K562 (cell line): ENCODE data around the gene ERI2. TPM values are rescaled to one million over a fixed set of nuclear protein-coding genes. Genes with fewer than 3 reads are reported as not detected.

ENCODE experiments used
- CBFA2T2 ChIP-seq: fragments of 450-650 bp; conservative IDR thresholded peaks from 2 replicates; pipeline ENCODE4 v1.6.1; 2017; ENCODE audit warnings: mild to moderate bottlenecking
- GATAD2B ChIP-seq: fragments of 450-650 bp; IDR thresholded peaks from 2 replicates; pipeline ENCODE4 v1.6.1; 2017; ENCODE audit warnings: mild to moderate bottlenecking, borderline replicate concordance
- SMAD4 ChIP-seq: fragments of 250-450 bp; sonication (Bioruptor Pico); conservative IDR thresholded peaks from 2 replicates; pipeline ENCODE4 v1.8.0; 2021; ENCODE audit warnings: inconsistent platforms, mild to moderate bottlenecking, moderate library complexity
- ZNF143 ChIP-seq: sonication (generic); formaldehyde crosslinking; IDR thresholded peaks from 2 replicates; pipeline ENCODE4 v1.9.0; 2022; ENCODE audit warnings: mild to moderate bottlenecking, missing genetic modification reagents
- ZNF212 ChIP-seq: fragments of 450-650 bp; formaldehyde crosslinking; IDR thresholded peaks from 2 replicates; pipeline ENCODE4 v1.4.0; 2020; ENCODE audit warnings: mild to moderate bottlenecking
- ZNF24 ChIP-seq: fragments of 450-650 bp; IDR thresholded peaks from 2 replicates; pipeline ENCODE4 v1.6.1; 2016
- ZNF445 ChIP-seq: fragments of 250-450 bp; sonication (Bioruptor Pico); IDR thresholded peaks from 2 replicates; pipeline ENCODE4 v1.4.0; 2020; ENCODE audit warnings: low read depth, mild to moderate bottlenecking, moderate library complexity
- polyA plus RNA-seq, 8 experiments: library from polyadenylated mRNA; depleted of rRNA in 4 of 8; stranded (reverse) in 5 of 8; unstranded in 3 of 8; fragments of >200 nt; fragmentation: Nextera tagmentation in 2 of 8; fragmentation: Illumina TruSeq in 1 of 8; extraction: Ambion mirVana in 2 of 8; extraction: Trizol in 1 of 8; gene quantifications; 2 replicates each; pipeline versions ENCODE4 v1.2.1 to v1.2.3, GENCODE V29; 2011 to 2014; ENCODE audit warnings: inconsistent platforms in 1 of 8, missing spikeins in 1 of 8
- total RNA-seq, 7 experiments: library from RNA; depleted of rRNA in 6 of 7; stranded (reverse); fragments of >200 nt in 6 of 7; fragmentation: Illumina TruSeq in 2 of 7; extraction: Trizol in 2 of 7; gene quantifications; 2 replicates each; pipeline versions ENCODE4 v1.2.1 to v1.2.3, GENCODE V29; 2011 to 2021; ENCODE audit warnings: low replicate concordance in 1 of 7
- TF ChIP-seq, protein P1 (sequence below): sonication (generic); formaldehyde crosslinking; IDR thresholded peaks from 2 replicates; pipeline ENCODE4 v1.8.0; 2022; ENCODE audit warnings: mild to moderate bottlenecking, missing genetic modification reagents, borderline replicate concordance
- TF ChIP-seq, protein P2 (sequence below), 2 experiments: fragments of 450-650 bp; IDR thresholded peaks; 2 replicates each; pipeline ENCODE4 v1.6.1; 2016
- TF ChIP-seq, protein P3 (sequence below), 2 experiments: fragments of 450-650 bp; formaldehyde crosslinking in 1 of 2; IDR thresholded peaks; 2 replicates each; pipeline versions ENCODE4 v1.4.0 to v1.6.1; 2014 to 2020; ENCODE audit warnings: mild to moderate bottlenecking in 2 of 2, borderline replicate concordance in 1 of 2, low read depth in 1 of 2
- TF ChIP-seq, protein P4 (sequence below): fragments of 200-800 bp; sonication (Bioruptor generic); IDR thresholded peaks from 2 replicates; pipeline ENCODE4 v1.6.1; 2017; ENCODE audit warnings: missing genetic modification characterization, missing compliant biosample characterization

ERI2 gene
- total and polyA plus RNA-seq, 9 of the 15 experiments (the other 6 are each of a cell fraction or from before 2014, with no cell fraction given), result 23.3 to 57.0 (median 48.1) TPM

DNA sequence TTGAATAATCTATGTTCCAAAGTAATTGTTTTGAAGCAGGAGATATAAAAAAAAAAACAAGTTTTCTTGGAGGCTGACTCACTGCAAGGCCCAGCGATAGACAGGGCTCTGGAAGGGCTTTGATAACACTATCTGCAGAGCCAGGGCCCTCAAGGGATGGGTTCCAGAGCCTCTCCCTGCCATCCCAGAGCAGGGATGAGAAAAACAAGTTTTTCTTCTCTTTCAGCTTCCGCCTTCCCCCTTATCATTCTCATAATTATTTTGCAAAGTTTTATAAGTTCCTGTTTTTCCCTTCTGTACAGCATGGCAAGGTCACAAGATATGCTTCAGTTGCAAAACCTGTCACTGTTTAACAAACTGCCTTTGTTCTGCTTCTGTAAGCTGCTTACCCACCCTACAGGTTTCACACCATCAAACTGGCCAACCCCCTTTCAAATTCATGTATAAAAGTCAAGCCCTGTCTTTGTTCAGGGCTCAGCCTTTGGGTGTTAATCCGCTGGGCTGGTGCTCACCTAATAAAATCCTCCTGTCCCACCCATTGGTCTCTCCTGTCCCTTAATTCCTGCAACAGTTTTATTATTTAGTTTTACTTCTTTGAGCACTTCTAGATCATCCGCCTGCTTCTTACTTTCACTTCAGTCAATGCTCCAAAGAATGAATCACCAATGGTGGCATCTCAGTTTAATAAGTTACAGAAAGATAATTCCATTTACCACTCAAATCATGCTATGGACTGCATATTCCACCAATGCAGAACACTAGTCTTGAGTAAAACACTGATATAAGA, 59.0 kb downstream of the ERI2 start (continued):
- TF ChIP-seq, protein P1, sequence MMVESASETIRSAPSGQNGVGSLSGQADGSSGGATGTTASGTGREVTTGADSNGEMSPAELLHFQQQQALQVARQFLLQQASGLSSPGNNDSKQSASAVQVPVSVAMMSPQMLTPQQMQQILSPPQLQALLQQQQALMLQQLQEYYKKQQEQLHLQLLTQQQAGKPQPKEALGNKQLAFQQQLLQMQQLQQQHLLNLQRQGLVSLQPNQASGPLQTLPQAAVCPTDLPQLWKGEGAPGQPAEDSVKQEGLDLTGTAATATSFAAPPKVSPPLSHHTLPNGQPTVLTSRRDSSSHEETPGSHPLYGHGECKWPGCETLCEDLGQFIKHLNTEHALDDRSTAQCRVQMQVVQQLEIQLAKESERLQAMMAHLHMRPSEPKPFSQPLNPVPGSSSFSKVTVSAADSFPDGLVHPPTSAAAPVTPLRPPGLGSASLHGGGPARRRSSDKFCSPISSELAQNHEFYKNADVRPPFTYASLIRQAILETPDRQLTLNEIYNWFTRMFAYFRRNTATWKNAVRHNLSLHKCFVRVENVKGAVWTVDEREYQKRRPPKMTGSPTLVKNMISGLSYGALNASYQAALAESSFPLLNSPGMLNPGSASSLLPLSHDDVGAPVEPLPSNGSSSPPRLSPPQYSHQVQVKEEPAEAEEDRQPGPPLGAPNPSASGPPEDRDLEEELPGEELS, result no peak
- no peak for TF ChIP-seq ZNF143 (CRISPR knock-in tag)
- TF ChIP-seq CBFA2T2, result peak; percentile 96
- 0 out of 2 replicates have a peak, but pooled peaks have one; percentile 50 for TF ChIP-seq ZNF24
- TF ChIP-seq, protein P2, sequence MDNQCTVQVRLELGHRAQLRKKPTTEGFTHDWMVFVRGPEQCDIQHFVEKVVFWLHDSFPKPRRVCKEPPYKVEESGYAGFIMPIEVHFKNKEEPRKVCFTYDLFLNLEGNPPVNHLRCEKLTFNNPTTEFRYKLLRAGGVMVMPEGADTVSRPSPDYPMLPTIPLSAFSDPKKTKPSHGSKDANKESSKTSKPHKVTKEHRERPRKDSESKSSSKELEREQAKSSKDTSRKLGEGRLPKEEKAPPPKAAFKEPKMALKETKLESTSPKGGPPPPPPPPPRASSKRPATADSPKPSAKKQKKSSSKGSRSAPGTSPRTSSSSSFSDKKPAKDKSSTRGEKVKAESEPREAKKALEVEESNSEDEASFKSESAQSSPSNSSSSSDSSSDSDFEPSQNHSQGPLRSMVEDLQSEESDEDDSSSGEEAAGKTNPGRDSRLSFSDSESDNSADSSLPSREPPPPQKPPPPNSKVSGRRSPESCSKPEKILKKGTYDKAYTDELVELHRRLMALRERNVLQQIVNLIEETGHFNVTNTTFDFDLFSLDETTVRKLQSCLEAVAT (IDR thresholded peaks at IDR 0.05), result no peak; a peak in 1 of 4 replicates
- TF ChIP-seq SMAD4 (CRISPR knock-in tag), result peak; percentile 97
- TF ChIP-seq ZNF212, result no peak
- peak; percentile 89 for TF ChIP-seq ZNF445 (CRISPR knock-in tag)
- TF ChIP-seq GATAD2B, result 0 out of 2 replicates have a peak, but pooled peaks have one; percentile 3
- TF ChIP-seq, protein P3, sequence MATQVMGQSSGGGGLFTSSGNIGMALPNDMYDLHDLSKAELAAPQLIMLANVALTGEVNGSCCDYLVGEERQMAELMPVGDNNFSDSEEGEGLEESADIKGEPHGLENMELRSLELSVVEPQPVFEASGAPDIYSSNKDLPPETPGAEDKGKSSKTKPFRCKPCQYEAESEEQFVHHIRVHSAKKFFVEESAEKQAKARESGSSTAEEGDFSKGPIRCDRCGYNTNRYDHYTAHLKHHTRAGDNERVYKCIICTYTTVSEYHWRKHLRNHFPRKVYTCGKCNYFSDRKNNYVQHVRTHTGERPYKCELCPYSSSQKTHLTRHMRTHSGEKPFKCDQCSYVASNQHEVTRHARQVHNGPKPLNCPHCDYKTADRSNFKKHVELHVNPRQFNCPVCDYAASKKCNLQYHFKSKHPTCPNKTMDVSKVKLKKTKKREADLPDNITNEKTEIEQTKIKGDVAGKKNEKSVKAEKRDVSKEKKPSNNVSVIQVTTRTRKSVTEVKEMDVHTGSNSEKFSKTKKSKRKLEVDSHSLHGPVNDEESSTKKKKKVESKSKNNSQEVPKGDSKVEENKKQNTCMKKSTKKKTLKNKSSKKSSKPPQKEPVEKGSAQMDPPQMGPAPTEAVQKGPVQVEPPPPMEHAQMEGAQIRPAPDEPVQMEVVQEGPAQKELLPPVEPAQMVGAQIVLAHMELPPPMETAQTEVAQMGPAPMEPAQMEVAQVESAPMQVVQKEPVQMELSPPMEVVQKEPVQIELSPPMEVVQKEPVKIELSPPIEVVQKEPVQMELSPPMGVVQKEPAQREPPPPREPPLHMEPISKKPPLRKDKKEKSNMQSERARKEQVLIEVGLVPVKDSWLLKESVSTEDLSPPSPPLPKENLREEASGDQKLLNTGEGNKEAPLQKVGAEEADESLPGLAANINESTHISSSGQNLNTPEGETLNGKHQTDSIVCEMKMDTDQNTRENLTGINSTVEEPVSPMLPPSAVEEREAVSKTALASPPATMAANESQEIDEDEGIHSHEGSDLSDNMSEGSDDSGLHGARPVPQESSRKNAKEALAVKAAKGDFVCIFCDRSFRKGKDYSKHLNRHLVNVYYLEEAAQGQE (IDR thresholded peaks at IDR 0.05; ENCODE audit: borderline replicate concordance), result no peak; the same call in 1 of the 2 replicates
- TF ChIP-seq, protein P3 (CRISPR knock-in tag; IDR thresholded peaks at IDR 0.05; ENCODE audit: low read depth), result no peak
- TF ChIP-seq, protein P4, sequence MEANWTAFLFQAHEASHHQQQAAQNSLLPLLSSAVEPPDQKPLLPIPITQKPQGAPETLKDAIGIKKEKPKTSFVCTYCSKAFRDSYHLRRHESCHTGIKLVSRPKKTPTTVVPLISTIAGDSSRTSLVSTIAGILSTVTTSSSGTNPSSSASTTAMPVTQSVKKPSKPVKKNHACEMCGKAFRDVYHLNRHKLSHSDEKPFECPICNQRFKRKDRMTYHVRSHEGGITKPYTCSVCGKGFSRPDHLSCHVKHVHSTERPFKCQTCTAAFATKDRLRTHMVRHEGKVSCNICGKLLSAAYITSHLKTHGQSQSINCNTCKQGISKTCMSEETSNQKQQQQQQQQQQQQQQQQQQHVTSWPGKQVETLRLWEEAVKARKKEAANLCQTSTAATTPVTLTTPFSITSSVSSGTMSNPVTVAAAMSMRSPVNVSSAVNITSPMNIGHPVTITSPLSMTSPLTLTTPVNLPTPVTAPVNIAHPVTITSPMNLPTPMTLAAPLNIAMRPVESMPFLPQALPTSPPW (CRISPR knock-in tag), result peak; percentile 78
